ENCODE measurements around the gene SAMD8.

Gene SAMD8

DNA sequence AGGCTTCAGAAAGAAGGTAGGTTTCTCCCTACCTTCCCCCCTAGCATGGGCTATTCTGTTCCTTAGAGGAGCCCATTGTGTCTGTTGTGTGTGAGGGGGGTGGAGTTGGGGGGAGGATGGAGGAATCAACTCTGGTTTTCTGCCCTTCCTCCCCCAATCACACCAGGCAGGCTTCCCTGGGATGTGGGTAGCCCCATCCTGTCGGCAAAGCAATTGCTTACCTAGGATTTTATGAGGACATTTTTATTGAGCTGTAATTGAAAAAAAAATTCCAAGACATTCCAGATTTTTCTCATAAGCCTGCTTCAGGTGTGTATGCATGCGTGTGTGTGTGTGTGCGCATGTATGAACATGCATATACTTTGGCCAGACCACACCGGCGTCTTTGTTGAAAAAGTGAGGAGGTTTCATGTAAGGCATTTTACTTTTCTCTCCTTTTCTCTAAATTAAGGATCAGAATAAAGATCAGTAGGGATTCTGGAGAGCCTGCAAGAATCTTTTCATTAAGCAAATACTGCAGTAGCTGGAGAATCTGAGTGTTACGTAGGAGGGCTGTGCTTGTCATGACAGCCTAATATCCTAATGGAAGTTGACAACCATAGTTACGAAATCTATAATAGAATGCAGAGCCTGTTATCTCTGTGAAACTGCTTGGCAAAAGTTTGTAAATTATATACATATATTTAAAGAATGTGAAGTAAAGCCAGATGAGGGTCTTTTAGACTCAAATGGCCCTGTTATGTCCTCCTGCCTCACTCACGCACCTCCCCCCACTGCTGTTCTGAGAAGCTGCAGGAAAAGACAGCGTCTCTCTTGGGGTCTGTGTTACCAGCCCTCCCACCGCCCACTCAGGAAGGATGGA lies 27.3 kb upstream of the SAMD8 start:
- H3K27ac ChIP-seq (ENCODE audit: low read depth, low read length) = no peak overlapping the region
- H3K9ac ChIP-seq (ENCODE audit: low read length in 5 of 5) = no peak overlapping the region
- no peaks in the 10 kb centered on the region for H3K27me3 ChIP-seq (ENCODE audit: control insufficient read depth in 5 of 5, insufficient read depth in 4 of 5, low read length in 5 of 5)
- no peaks in the 10 kb centered on the region for H3K4me1 ChIP-seq (ENCODE audit: control insufficient read depth in 5 of 5, insufficient read depth in 5 of 5, low read length in 5 of 5)
- H3K9me3 ChIP-seq (ENCODE audit: control insufficient read depth in 5 of 5, low read length in 5 of 5) = peaks cover 0 to 8% (median 6%) of the 10 kb centered on the region in 5 donors
- no peaks in the 10 kb centered on the region for H3K36me3 ChIP-seq (ENCODE audit: control insufficient read depth in 5 of 5, insufficient read depth in 5 of 5, low read length in 5 of 5)
- H3K4me3 ChIP-seq (ENCODE audit: low read depth in 1 of 5, low read length in 5 of 5) = no peak overlapping the region

DNA sequence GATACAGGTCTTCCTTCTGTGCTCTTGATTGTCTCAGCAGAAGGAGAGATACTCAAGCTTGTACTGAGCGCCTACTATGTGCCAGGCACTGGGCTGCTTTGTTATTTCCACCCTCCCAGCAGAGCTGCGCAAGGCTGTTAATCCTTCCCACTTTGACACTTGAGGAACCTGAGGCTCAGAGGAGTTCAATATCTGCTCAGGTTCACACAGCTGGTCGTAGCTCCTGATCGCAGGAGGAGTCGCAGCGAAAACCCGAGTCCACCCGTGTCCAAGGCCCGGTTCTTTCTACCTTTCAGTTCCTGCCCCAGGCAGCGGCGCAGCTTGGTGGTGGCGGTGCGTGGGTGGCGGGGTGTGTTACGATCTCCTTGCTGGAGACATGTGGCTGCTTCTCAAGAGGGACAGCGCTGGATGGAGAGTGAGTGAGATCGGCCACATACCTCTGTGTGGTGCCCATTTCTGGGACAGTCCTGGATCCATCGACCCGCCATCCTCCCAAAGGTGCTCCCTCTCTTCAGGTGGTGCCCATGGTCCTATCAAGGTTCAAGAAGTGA lies 26.5 kb upstream of the SAMD8 start:
- H3K36me3 ChIP-seq (ENCODE audit: control insufficient read depth in 5 of 5, insufficient read depth in 5 of 5, low read length in 5 of 5) = no peaks in the 10 kb centered on the region
- H3K27ac ChIP-seq (ENCODE audit: low read depth, low read length) = no peak overlapping the region
- H3K4me3 ChIP-seq (ENCODE audit: low read depth in 1 of 5, low read length in 5 of 5) = no peak overlapping the region
- H3K27me3 ChIP-seq (ENCODE audit: control insufficient read depth in 5 of 5, insufficient read depth in 4 of 5, low read length in 5 of 5) = no peaks in the 10 kb centered on the region
- no peak overlapping the region for H3K9ac ChIP-seq (ENCODE audit: low read length in 5 of 5)
- no peaks in the 10 kb centered on the region for H3K4me1 ChIP-seq (ENCODE audit: control insufficient read depth in 5 of 5, insufficient read depth in 5 of 5, low read length in 5 of 5)
- H3K9me3 ChIP-seq (ENCODE audit: control insufficient read depth in 5 of 5, low read length in 5 of 5) = peaks cover 0 to 8% (median 6%) of the 10 kb centered on the region in 5 donors

DNA sequence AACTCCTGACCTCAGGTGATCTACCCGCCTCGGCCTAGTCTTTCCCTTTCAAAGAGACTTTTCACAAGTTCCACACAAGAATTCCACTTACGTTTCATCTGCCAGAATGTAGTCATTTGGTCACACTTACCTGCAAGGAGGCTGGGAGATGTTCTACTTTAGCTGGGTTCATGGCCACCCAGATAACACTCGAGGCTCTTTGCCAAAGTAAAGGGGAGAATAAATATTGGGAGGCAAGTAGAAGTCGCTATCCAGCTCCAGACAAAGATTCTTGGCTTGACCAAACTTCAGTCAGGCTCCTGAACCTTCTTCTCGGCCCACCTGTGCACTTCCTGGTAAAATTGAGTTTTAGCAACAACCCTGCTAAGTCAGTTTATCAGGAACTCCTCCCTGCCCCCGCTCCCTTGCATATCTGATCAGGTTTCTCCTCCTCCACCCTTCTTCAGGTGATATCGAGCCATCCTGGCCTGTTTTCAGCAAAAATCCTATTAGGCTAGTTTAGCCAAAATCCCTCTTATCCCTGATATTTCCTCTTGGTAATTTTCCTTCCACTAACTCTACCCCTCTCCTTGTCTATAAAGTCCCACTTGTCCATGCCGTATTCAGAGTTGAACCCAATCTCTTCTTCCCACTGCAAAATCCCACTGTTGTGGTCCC lies 25.1 kb upstream of the SAMD8 start:
- H3K27ac ChIP-seq (ENCODE audit: low read depth, low read length) = no peak overlapping the region
- H3K27me3 ChIP-seq (ENCODE audit: control insufficient read depth in 5 of 5, insufficient read depth in 4 of 5, low read length in 5 of 5) = no peaks in the 10 kb centered on the region

DNA sequence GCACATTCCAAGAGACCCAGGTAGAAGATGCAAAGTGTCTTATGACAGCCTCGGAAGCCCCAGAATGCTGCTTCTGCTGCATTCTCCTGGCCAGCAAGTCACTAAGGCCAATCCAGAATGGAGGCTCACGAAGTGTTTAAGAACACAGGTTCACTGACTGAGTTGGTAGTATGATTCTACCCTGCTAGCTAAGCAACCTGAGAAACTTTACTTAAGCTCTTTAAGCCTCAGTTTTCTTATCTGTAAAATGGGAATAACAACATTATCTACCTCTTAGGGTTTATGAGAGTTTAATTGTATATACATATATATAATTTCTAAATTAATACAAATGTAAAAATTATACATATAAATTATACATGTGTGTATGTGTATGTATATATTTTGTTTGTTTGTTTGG lies 22.8 kb upstream of the SAMD8 start:
- H3K27me3 ChIP-seq (ENCODE audit: control insufficient read depth in 5 of 5, insufficient read depth in 4 of 5, low read length in 5 of 5) = no peaks in the 10 kb centered on the region
- no peaks in the 10 kb centered on the region for H3K4me1 ChIP-seq (ENCODE audit: control insufficient read depth in 5 of 5, insufficient read depth in 5 of 5, low read length in 5 of 5)
- H3K4me3 ChIP-seq (ENCODE audit: low read depth in 1 of 5, low read length in 5 of 5) = no peak overlapping the region
- no peaks in the 10 kb centered on the region for H3K9me3 ChIP-seq (ENCODE audit: control insufficient read depth in 5 of 5, low read length in 5 of 5)
- no peak overlapping the region for H3K27ac ChIP-seq (ENCODE audit: low read depth, low read length)
- H3K36me3 ChIP-seq (ENCODE audit: control insufficient read depth in 5 of 5, insufficient read depth in 5 of 5, low read length in 5 of 5) = no peaks in the 10 kb centered on the region
- H3K9ac ChIP-seq (ENCODE audit: low read length in 5 of 5) = no peak overlapping the region

More for the DNA sequence above, 25.1 kb upstream of the SAMD8 start:
- H3K9ac ChIP-seq (ENCODE audit: low read length in 5 of 5) = no peak overlapping the region
- H3K9me3 ChIP-seq (ENCODE audit: control insufficient read depth in 5 of 5, low read length in 5 of 5) = peaks cover 0 to 4% (median 3%) of the 10 kb centered on the region in 5 donors
- H3K36me3 ChIP-seq (ENCODE audit: control insufficient read depth in 5 of 5, insufficient read depth in 5 of 5, low read length in 5 of 5) = no peaks in the 10 kb centered on the region
- H3K4me1 ChIP-seq (ENCODE audit: control insufficient read depth in 5 of 5, insufficient read depth in 5 of 5, low read length in 5 of 5) = no peaks in the 10 kb centered on the region
- no peak overlapping the region for H3K4me3 ChIP-seq (ENCODE audit: low read depth in 1 of 5, low read length in 5 of 5)

DNA sequence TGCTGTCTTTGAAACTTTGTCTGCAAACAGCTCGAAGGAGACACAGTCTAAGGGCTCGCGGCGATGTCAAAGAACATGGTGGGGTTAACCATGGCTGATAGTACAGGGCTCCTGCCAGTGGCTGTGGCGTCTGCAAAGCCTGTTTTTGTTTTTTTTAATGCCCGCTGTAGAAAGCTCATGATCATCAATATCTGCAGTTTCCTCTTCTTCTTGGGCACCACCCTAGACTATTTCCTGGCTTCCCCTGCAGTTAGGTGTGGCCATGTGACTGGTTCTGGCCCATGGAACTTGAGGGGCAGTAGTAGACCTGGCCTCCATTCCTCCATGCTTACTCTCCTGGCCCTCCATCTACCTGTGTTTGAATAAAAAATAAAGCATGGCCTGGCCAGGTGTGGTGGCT lies 21.8 kb upstream of the SAMD8 start:
- no peaks in the 10 kb centered on the region for H3K9me3 ChIP-seq (ENCODE audit: control insufficient read depth in 5 of 5, low read length in 5 of 5)

DNA sequence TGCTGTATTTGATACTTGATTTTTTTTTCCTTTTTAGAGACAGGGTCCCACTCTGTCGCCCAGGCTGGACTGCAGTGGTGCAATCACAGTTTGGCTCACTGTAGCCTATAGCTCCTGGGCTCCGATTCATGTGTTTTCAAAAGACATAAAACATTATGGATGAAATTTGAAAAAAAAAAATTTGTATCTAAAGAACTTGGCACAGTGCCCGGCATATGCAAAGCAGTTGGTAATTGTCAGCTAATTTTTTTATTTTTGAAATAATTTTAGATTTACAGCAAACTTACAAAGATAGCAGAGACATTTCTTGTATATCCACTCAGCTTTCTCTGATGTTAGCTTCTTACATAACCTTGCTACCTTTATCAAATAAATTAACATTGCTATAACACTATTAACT lies 20.3 kb upstream of the SAMD8 start:
- Histone ChIP-seq H3K27ac (ENCODE audit: low read depth, low read length) (no peak overlapping the region), H3K4me1 (ENCODE audit: control insufficient read depth in 5 of 5, insufficient read depth in 5 of 5, low read length in 5 of 5) (no peaks in the 10 kb centered on the region), H3K4me3 (ENCODE audit: low read depth in 1 of 5, low read length in 5 of 5) (no peak overlapping the region), H3K9ac (ENCODE audit: low read length in 5 of 5) (no peak overlapping the region), H3K27me3 (ENCODE audit: control insufficient read depth in 5 of 5, insufficient read depth in 4 of 5, low read length in 5 of 5) (no peaks in the 10 kb centered on the region), H3K36me3 (ENCODE audit: control insufficient read depth in 5 of 5, insufficient read depth in 5 of 5, low read length in 5 of 5) (no peaks in the 10 kb centered on the region), H3K9me3 (ENCODE audit: control insufficient read depth in 5 of 5, low read length in 5 of 5) (no peaks in the 10 kb centered on the region)

More for the DNA sequence above, 21.8 kb upstream of the SAMD8 start:
- no peaks in the 10 kb centered on the region for H3K27me3 ChIP-seq (ENCODE audit: control insufficient read depth in 5 of 5, insufficient read depth in 4 of 5, low read length in 5 of 5)
- H3K9ac ChIP-seq (ENCODE audit: low read length in 5 of 5) = no peak overlapping the region
- H3K27ac ChIP-seq (ENCODE audit: low read depth, low read length) = no peak overlapping the region
- H3K4me3 ChIP-seq (ENCODE audit: low read depth in 1 of 5, low read length in 5 of 5) = no peak overlapping the region
- H3K36me3 ChIP-seq (ENCODE audit: control insufficient read depth in 5 of 5, insufficient read depth in 5 of 5, low read length in 5 of 5) = no peaks in the 10 kb centered on the region
- no peaks in the 10 kb centered on the region for H3K4me1 ChIP-seq (ENCODE audit: control insufficient read depth in 5 of 5, insufficient read depth in 5 of 5, low read length in 5 of 5)

DNA sequence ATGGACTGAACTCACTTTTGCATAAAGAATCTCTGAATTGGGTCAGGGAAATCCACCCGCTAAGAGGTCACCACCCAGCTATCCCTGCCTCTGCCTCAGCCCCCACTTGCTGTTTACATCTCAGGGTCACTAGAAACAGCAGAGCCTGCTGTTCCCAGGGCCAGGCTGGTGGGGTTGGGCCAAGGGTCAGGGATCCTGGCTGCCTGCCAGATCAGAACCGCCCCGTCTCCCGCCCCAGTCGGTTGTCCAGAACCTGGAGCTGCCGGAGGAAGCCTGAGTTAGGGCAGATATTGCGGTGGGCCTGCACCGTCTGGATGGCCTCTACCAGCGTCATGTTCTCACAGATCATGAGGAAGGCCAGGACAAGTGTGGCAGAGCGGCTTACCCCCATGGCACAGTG lies 17.0 kb upstream of the SAMD8 start:
- no peaks in the 10 kb centered on the region for H3K4me1 ChIP-seq (ENCODE audit: control insufficient read depth in 5 of 5, insufficient read depth in 5 of 5, low read length in 5 of 5)
- H3K4me3 ChIP-seq (ENCODE audit: low read depth in 1 of 5, low read length in 5 of 5) = no peak overlapping the region
- no peak overlapping the region for H3K27ac ChIP-seq (ENCODE audit: low read depth, low read length)
- H3K9ac ChIP-seq (ENCODE audit: low read length in 5 of 5) = no peak overlapping the region
- H3K36me3 ChIP-seq (ENCODE audit: control insufficient read depth in 5 of 5, insufficient read depth in 5 of 5, low read length in 5 of 5) = no peaks in the 10 kb centered on the region
- H3K9me3 ChIP-seq (ENCODE audit: control insufficient read depth in 5 of 5, low read length in 5 of 5) = no peaks in the 10 kb centered on the region
- no peaks in the 10 kb centered on the region for H3K27me3 ChIP-seq (ENCODE audit: control insufficient read depth in 5 of 5, insufficient read depth in 4 of 5, low read length in 5 of 5)

DNA sequence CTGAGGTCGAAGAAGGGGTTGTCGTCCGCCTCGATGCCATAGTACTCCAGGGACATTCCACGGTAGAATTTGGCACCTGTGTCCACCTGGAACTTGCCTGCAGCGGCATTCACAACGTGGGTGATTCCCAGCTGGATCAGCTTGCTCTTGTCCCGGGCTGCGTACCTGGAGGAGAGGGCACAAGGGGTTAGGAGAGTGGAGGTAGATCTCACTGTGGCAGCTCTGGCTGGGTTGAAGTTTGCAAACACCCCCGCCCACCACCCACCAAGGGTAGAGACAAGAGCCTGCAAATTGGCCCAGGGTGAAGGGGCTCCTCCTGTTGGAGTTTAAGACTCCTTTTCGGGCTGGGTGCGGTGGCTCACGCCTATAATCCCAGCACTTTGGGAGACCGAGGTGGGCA lies 15.8 kb upstream of the SAMD8 start:
- Histone ChIP-seq H3K4me1 (ENCODE audit: control insufficient read depth in 5 of 5, insufficient read depth in 5 of 5, low read length in 5 of 5) (peaks cover 0 to 9% (median 5%) of the 10 kb centered on the region in 5 donors), H3K4me3 (ENCODE audit: low read depth in 1 of 5, low read length in 5 of 5) (no peak overlapping the region), H3K27me3 (ENCODE audit: control insufficient read depth in 5 of 5, insufficient read depth in 4 of 5, low read length in 5 of 5) (no peaks in the 10 kb centered on the region), H3K27ac (ENCODE audit: low read depth, low read length) (no peak overlapping the region), H3K36me3 (ENCODE audit: control insufficient read depth in 5 of 5, insufficient read depth in 5 of 5, low read length in 5 of 5) (no peaks in the 10 kb centered on the region), H3K9me3 (ENCODE audit: control insufficient read depth in 5 of 5, low read length in 5 of 5) (no peaks in the 10 kb centered on the region), H3K9ac (ENCODE audit: low read length in 5 of 5) (no peak overlapping the region)

DNA sequence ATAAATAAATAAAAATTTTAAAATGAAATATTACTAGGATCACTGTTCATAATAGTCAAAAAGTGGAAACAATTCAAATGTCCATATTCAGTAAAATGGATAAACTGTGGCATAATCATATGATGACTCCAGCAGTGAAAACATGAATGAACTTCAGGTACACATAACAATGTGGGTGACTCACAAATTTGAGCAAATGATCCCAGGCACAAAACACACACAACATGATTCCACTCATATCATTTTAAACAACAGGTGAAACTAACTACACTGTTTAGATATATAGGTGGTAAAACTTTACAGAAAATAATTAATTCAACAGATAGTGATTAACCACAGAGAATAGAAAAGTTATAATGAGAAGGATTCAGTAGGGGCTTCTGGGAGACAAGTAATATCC lies 14.7 kb upstream of the SAMD8 start:
- H3K36me3 ChIP-seq (ENCODE audit: control insufficient read depth in 5 of 5, insufficient read depth in 5 of 5, low read length in 5 of 5) = no peaks in the 10 kb centered on the region
- H3K4me1 ChIP-seq (ENCODE audit: control insufficient read depth in 5 of 5, insufficient read depth in 5 of 5, low read length in 5 of 5) = peaks cover 0 to 9% (median 5%) of the 10 kb centered on the region in 5 donors
- no peak overlapping the region for H3K4me3 ChIP-seq (ENCODE audit: low read depth in 1 of 5, low read length in 5 of 5)
- H3K27me3 ChIP-seq (ENCODE audit: control insufficient read depth in 5 of 5, insufficient read depth in 4 of 5, low read length in 5 of 5) = no peaks in the 10 kb centered on the region
- no peak overlapping the region for H3K27ac ChIP-seq (ENCODE audit: low read depth, low read length)
- H3K9me3 ChIP-seq (ENCODE audit: control insufficient read depth in 5 of 5, low read length in 5 of 5) = no peaks in the 10 kb centered on the region
- H3K9ac ChIP-seq (ENCODE audit: low read length in 5 of 5) = no peak overlapping the region

DNA sequence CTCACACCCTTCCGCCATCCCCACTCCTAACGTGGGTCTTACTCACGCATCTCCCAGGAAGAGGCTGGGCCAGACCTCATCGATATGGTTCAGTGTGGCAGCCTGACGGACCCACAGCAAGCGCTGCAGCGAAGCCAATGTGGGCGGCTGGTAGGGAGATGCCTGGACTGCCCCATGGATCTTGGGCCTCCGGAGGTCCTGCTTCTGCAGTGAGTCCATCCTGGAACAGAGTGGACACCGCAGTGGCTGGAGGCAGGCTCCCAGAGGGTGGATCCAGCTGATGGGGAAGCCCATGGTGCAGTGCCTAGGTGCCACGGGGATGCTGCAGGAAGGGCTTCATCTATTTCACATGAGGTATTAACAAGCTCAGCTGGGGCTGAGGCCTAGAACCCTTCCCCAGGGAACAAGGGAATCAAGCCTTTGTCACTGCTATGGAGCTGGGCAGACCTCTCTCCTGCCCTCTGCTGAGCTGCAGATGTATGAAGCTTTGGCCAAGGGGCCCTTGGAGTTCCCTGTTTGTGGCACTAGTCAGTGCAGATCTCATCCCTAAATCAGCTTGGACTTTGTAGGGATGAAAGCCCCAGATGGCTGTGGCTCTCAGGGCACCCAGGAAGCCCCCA lies 13.7 kb upstream of the SAMD8 start:
- H3K4me3 ChIP-seq (ENCODE audit: low read depth in 1 of 5, low read length in 5 of 5) = no peak overlapping the region
- no peaks in the 10 kb centered on the region for H3K36me3 ChIP-seq (ENCODE audit: control insufficient read depth in 5 of 5, insufficient read depth in 5 of 5, low read length in 5 of 5)
- H3K9me3 ChIP-seq (ENCODE audit: control insufficient read depth in 5 of 5, low read length in 5 of 5) = no peaks in the 10 kb centered on the region
- H3K4me1 ChIP-seq (ENCODE audit: control insufficient read depth in 5 of 5, insufficient read depth in 5 of 5, low read length in 5 of 5) = peaks cover 0 to 9% (median 5%) of the 10 kb centered on the region in 5 donors
- H3K27me3 ChIP-seq (ENCODE audit: control insufficient read depth in 5 of 5, insufficient read depth in 4 of 5, low read length in 5 of 5) = no peaks in the 10 kb centered on the region
- no peak overlapping the region for H3K9ac ChIP-seq (ENCODE audit: low read length in 5 of 5)
- H3K27ac ChIP-seq (ENCODE audit: low read depth, low read length) = no peak overlapping the region

All from subcutaneous abdominal adipose tissue (tissue), 5 donors.